ENCODE data around the gene PAFAH1B1.

Gene PAFAH1B1

GRCh38 chr17:2612630-2613029 is 19.2 kb downstream of the PAFAH1B1 start:
- TF ChIP-seq SIN3A (IDR thresholded peaks at IDR 0.05; ENCODE audit: borderline replicate concordance, insufficient read depth, low read length) (no peak), REST (IDR thresholded peaks at IDR 0.05; ENCODE audit: insufficient read depth in 1 of 2, low read depth in 2 of 2, low read length in 2 of 2) (no peak), FOXP2 (optimal IDR thresholded peaks at IDR 0.05; ENCODE audit: borderline replicate concordance, extremely low read depth, extremely low read length, insufficient read depth) (no peak), POLR2AphosphoS5 (IDR thresholded peaks at IDR 0.05; ENCODE audit: low read depth, low read length) (no peak), TAF1 (IDR thresholded peaks at IDR 0.05; ENCODE audit: borderline replicate concordance, insufficient read depth, low read length) (no peak)

GRCh38 chr17:2613089-2613808 is 19.8 kb downstream of the PAFAH1B1 start:
- TF ChIP-seq SIN3A (IDR thresholded peaks at IDR 0.05; ENCODE audit: borderline replicate concordance, insufficient read depth, low read length) (no peak), POLR2AphosphoS5 (IDR thresholded peaks at IDR 0.05; ENCODE audit: low read depth, low read length) (no peak), REST (IDR thresholded peaks at IDR 0.05; ENCODE audit: insufficient read depth in 1 of 2, low read depth in 2 of 2, low read length in 2 of 2) (no peak)

GRCh38 chr17:2615882-2616281 is 22.4 kb downstream of the PAFAH1B1 start:
- TF ChIP-seq REST (IDR thresholded peaks at IDR 0.05; ENCODE audit: insufficient read depth in 1 of 2, low read depth in 2 of 2, low read length in 2 of 2) (no peak), SIN3A (IDR thresholded peaks at IDR 0.05; ENCODE audit: borderline replicate concordance, insufficient read depth, low read length) (no peak), TAF1 (IDR thresholded peaks at IDR 0.05; ENCODE audit: borderline replicate concordance, insufficient read depth, low read length) (no peak), FOXP2 (optimal IDR thresholded peaks at IDR 0.05; ENCODE audit: borderline replicate concordance, extremely low read depth, extremely low read length, insufficient read depth) (no peak), POLR2AphosphoS5 (IDR thresholded peaks at IDR 0.05; ENCODE audit: low read depth, low read length) (no peak)

GRCh38 chr17:2621241-2621640 is 27.8 kb downstream of the PAFAH1B1 start:
- TF ChIP-seq FOXP2 (optimal IDR thresholded peaks at IDR 0.05; ENCODE audit: borderline replicate concordance, extremely low read depth, extremely low read length, insufficient read depth), result no peak
- no peak for TF ChIP-seq POLR2AphosphoS5 (IDR thresholded peaks at IDR 0.05; ENCODE audit: low read depth, low read length)
- no peak for TF ChIP-seq TAF1 (IDR thresholded peaks at IDR 0.05; ENCODE audit: borderline replicate concordance, insufficient read depth, low read length)
- no peak for TF ChIP-seq REST (IDR thresholded peaks at IDR 0.05; ENCODE audit: insufficient read depth in 1 of 2, low read depth in 2 of 2, low read length in 2 of 2)
- TF ChIP-seq SIN3A (IDR thresholded peaks at IDR 0.05; ENCODE audit: borderline replicate concordance, insufficient read depth, low read length), result no peak
